Measurements from ENCODE around the gene SLC38A4.
A peak's percentile ranks its signal among the peaks of the same experiment; 100 is the strongest.
"Not testable (repeated sequence)": the region's sequence is repeated elsewhere in the genome, so short reads cannot be mapped to it uniquely, and the experiment has no call there.

SLC38A4 gene

GRCh38 chr12:46825591-46826414 is at the start of gene SLC38A4:
SLC38A4 (minus strand) TSS chr12:46825997; CDS start chr12:46793071, 32,926 bp downstream.
- peak; percentile 17 for DNase-seq (ENCODE audit: low spot score)

GRCh38 chr12:46875095-46875494 is 49.3 kb upstream of the SLC38A4 start:
- DNase-seq (ENCODE audit: low spot score), result no peak

- no peak for DNase-seq (ENCODE audit: low spot score)
Measured at GRCh38 chr12:46874642-46875041, 48.8 kb upstream of the SLC38A4 start.

GRCh38 chr12:46872135-46872534 is 46.3 kb upstream of the SLC38A4 start:
- DNase-seq (ENCODE audit: low spot score), result no peak

- DNase-seq (ENCODE audit: low spot score), result no peak
Measured at GRCh38 chr12:46865311-46865710, 39.5 kb upstream of the SLC38A4 start.

- DNase-seq (ENCODE audit: low spot score), result no peak
Measured at GRCh38 chr12:46858368-46858767, 32.6 kb upstream of the SLC38A4 start.

- DNase-seq (ENCODE audit: low spot score), result no peak
Measured at GRCh38 chr12:46857486-46857885, 31.7 kb upstream of the SLC38A4 start.

GRCh38 chr12:46855760-46856159 is 30.0 kb upstream of the SLC38A4 start:
- DNase-seq (ENCODE audit: low spot score), result no peak

GRCh38 chr12:46854188-46854587 is 28.4 kb upstream of the SLC38A4 start:
- not testable (repeated sequence) for DNase-seq (ENCODE audit: low spot score)

- DNase-seq (ENCODE audit: low spot score), result not testable (repeated sequence)
Measured at GRCh38 chr12:46848792-46849191, 23.0 kb upstream of the SLC38A4 start.

- DNase-seq (ENCODE audit: low spot score), result no peak
Measured at GRCh38 chr12:46847001-46847400, 21.2 kb upstream of the SLC38A4 start.

GRCh38 chr12:46843811-46844210 is 18.0 kb upstream of the SLC38A4 start:
- no peak for DNase-seq (ENCODE audit: low spot score)

- DNase-seq (ENCODE audit: low spot score), result no peak
Measured at GRCh38 chr12:46841891-46842290, 16.1 kb upstream of the SLC38A4 start.

GRCh38 chr12:46839964-46840363 is 14.2 kb upstream of the SLC38A4 start:
- DNase-seq (ENCODE audit: low spot score), result no peak

- no peak for DNase-seq (ENCODE audit: low spot score)
Measured at GRCh38 chr12:46839232-46839631, 13.4 kb upstream of the SLC38A4 start.

GRCh38 chr12:46835785-46836184 is 10.0 kb upstream of the SLC38A4 start:
- DNase-seq (ENCODE audit: low spot score), result no peak

- no peak for DNase-seq (ENCODE audit: low spot score)
Measured at GRCh38 chr12:46832130-46832704, 6.4 kb upstream of the SLC38A4 start.

- no peak for DNase-seq (ENCODE audit: low spot score)
Measured at GRCh38 chr12:46831335-46832129, 5.7 kb upstream of the SLC38A4 start.

GRCh38 chr12:46830731-46831334 is 5.0 kb upstream of the SLC38A4 start:
- no peak for DNase-seq (ENCODE audit: low spot score)

- no peak for DNase-seq (ENCODE audit: low spot score)
Measured at GRCh38 chr12:46824709-46825108, 1.1 kb downstream of the SLC38A4 start.

- no peak for DNase-seq (ENCODE audit: low spot score)
Measured at GRCh38 chr12:46818642-46819041, 7.2 kb downstream of the SLC38A4 start.

- DNase-seq (ENCODE audit: low spot score), result no peak
Measured at GRCh38 chr12:46815809-46816208, 10.0 kb downstream of the SLC38A4 start.

Measured in LoVo (cell line).